Astrocyte of the spinal cord (primary cell): Measurements from ENCODE around the gene STK11.

Experiments
- DNase-seq: peaks from one replicate; pipeline ENCODE4 v3.0.0; 2011; ENCODE audit warnings: low read depth, low spot score
- H3K4me3 ChIP-seq: 2 replicates; pipeline ENCODE4 v1.5.1; 2011; ENCODE audit warnings: low read depth, mild to moderate bottlenecking, low read length, moderate library complexity
- in situ Hi-C: cut with HindIII; loops from 2 replicates; pipeline ENCODE4 v1.10.0; 2017; ENCODE audit warnings: low sequenced_read_pairs
- TF ChIP-seq, protein P1 (sequence below): IDR thresholded peaks from 2 replicates; pipeline ENCODE4 v1.5.1; 2012; ENCODE audit warnings: low read depth, mild to moderate bottlenecking, low read length, inconsistent platforms

Gene STK11

DNA sequence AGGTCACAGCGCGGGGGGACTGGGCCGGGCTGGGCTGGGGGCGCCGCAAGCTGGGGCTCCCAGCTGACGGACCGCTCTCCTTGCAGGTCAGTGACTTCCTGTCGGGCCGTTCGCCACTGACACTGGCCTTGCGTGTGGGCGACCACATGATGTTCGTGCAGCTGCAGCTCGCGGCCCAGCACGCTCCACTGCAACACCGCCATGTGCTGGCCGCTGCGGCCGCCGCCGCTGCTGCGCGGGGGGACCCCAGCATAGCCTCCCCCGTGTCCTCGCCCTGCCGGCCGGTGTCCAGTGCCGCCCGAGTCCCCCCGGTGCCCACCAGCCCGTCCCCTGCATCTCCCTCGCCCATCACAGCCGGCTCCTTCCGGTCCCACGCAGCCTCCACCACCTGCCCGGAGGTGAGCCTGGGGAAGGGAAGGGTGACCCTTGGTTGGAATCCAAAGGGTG lies 48.5 kb downstream of the STK11 start:
- in situ Hi-C loops: no loop called here
- no peak overlapping the region for H3K4me3 ChIP-seq
- DNase-seq: no peak
- TF ChIP-seq, protein P1, sequence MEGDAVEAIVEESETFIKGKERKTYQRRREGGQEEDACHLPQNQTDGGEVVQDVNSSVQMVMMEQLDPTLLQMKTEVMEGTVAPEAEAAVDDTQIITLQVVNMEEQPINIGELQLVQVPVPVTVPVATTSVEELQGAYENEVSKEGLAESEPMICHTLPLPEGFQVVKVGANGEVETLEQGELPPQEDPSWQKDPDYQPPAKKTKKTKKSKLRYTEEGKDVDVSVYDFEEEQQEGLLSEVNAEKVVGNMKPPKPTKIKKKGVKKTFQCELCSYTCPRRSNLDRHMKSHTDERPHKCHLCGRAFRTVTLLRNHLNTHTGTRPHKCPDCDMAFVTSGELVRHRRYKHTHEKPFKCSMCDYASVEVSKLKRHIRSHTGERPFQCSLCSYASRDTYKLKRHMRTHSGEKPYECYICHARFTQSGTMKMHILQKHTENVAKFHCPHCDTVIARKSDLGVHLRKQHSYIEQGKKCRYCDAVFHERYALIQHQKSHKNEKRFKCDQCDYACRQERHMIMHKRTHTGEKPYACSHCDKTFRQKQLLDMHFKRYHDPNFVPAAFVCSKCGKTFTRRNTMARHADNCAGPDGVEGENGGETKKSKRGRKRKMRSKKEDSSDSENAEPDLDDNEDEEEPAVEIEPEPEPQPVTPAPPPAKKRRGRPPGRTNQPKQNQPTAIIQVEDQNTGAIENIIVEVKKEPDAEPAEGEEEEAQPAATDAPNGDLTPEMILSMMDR: no peak

DNA sequence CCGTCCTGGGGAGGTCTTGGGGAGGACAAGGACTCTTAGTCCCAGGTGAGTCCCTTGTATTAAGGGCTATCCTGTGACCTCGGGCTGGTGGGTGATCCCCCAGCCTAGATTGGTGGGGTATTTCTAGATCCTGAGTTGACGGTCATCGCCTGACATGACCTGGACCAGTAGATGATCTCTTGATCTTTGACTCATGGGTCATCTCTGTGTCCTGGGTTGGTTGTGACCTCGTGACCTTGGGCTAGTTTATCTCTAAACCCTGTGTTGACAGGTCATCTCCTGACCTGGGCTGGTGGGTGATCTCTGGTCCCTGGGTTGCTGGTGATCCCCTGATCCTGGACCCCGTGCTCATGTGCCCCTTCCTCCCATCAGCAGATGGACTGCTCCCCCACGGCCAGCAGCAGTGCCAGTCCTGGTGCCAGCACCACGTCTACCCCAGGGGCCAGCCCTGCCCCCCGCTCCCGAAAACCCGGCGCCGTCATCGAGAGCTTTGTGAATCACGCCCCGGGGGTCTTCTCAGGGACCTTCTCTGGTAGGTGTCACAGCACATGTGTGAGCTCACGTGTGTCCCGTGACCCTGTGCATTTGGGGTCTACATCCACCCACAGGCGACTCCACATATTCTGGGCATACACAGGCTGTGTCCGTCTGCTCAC lies 49.1 kb downstream of the STK11 start:
- H3K4me3 ChIP-seq: no peak overlapping the region
- TF ChIP-seq, protein P1: no peak
- in situ Hi-C loops: no loop called here
- DNase-seq: no peak

DNA sequence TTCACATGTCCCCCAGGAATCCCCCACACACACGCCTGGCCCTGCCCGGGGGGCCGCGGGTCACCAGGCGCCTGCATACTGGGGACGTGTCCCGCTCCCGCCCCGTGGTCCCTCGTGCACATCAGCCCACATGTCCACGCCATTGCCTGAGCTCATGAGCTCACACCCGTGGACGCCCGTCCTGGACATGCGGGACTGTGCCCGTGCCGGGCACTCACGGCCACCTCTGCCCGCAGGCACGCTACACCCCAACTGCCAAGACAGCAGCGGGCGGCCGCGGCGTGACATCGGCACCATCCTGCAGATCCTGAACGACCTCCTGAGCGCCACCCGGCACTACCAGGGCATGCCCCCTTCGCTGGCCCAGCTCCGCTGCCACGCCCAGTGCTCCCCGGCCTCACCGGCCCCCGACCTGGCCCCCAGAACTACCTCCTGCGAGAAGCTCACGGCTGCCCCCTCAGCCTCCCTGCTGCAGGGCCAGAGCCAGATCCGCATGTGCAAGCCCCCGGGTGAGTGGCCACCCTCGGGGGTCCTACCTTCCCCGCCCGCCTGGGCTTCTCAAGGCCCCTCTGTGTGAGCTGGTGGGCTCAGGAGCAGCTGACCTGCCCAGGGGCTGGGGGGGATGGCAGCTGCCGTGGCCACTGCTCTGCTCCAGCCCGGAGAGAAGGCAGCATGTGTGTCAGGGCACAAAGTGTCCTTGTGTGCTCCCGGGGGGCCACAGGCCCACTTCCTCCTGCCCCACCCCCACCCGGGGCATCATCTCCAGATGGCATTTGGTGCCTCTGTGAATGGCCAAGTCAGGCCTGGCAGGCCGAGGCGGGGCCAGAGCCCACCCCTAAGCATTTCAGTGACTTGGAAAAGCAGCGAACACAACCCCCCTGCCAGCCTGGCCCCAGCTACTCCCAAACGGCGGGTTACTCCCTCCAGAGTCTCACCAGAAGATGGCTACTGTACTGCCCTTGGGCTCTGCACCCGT lies 49.9 kb downstream of the STK11 start:
- in situ Hi-C loops: no loop called here
- no peak overlapping the region for H3K4me3 ChIP-seq

DNA sequence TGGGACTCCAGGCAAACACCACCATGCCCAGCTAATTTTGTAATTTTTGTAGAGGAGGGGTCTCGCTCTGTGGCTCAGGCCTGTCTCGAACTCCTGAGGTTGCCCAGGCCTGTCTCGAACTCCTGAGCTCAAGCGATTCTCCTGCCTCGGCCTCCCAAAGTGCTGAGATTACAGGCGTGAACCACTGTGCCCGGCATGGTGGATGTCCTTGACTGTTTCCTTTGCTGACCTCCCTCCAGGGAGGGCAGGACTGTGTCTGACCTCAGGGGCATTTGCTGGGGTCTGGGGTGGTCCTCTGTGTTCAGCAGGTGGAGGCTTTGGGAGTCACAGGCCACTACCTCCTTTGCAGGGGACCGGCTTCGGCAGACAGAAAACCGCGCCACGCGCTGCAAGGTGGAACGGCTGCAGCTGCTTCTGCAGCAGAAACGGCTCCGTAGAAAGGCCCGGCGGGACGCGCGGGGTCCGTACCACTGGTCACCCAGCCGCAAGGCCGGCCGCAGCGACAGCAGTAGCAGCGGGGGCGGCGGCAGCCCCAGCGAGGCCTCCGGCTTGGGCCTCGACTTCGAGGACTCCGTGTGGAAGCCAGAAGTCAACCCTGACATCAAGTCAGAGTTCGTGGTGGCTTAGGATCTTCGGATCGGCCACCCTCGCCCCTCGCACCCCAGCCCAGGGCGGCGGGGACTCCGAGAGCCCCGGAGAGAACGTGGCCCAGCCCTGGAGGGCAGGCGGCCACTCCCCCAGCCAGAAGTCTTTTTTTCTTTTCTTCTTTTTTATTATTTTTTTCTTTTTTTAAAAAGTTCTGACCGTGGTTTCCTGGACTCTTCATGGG lies 51.3 kb downstream of the STK11 start:
- no peak for DNase-seq
- TF ChIP-seq, protein P1: no peak
- in situ Hi-C loops: no loop called here

More for the DNA sequence above, 49.9 kb downstream of the STK11 start:
- no peak for DNase-seq
- TF ChIP-seq, protein P1: no peak

DNA sequence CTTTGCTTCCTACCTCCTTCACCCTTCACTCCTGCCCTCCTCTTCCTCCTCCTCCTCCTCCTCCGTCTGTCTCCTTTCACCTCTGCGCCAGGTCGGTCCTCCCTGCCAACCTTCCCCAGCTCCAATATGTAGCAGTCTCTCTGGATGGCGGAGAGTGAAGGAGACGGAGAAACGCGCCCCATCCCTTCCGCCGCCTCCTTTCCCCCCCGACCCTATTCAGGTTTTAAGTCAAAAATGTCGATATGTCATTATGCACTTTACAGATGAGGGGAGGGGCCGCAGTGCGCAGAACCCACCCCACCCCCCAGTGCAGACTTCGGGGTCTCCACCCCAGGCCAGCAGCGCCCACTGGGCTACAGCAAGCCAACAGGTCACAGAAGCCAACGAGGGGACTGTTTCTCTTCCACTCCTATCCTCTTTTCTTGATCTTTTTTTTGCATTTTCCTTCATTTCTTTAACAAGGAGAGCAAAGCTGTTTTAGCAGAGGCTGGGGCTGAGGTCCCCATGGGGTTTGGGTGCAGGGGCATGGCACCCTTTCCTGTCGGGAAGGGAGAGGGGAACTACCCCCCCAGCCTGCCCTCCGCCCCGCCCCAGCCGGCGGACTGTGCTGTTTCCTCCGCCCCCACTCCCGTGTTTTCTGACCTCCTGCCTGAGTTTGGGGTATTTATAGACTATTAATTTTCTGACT lies 52.0 kb downstream of the STK11 start:
- in situ Hi-C loops: no loop called here
- TF ChIP-seq, protein P1: no peak
- no peak overlapping the region for H3K4me3 ChIP-seq
- DNase-seq: no peak

More for the DNA sequence above, 51.3 kb downstream of the STK11 start:
- H3K4me3 ChIP-seq: no peak overlapping the region

DNA sequence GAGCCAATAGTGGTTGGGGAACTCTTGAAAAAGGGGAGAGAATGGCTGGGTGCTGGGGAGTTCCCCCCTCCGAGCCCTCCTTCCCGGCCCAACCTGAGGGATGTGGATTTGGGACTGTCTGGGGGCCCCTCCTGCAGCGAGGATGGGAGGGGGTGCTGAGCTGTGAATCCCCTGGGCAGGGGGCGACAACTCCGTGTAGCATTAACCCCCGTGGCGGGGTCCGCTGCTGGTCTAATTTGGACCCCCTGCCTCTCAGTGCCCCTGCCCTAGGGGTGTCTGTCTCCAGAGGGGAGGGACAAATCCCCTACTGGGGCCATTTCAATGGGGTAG lies 52.5 kb downstream of the STK11 start:
- DNase-seq: no peak
- H3K4me3 ChIP-seq: no peak overlapping the region
- TF ChIP-seq, protein P1: no peak
- in situ Hi-C loops: no loop called here
